CD4-positive, alpha-beta T cell treated with Interleukin-10 for 1 hour (primary cell): ENCODE measurements around the gene PRDX5.

Experiments used
- DNase-seq: peaks from one replicate; pipeline ENCODE4 v3.0.0-alpha.2; 2020

Gene PRDX5

GRCh38 chr11:64290352-64291261 lies 27.3 kb upstream of the PRDX5 start:
- DNase-seq = no peak

GRCh38 chr11:64291262-64291751 lies 26.6 kb upstream of the PRDX5 start, which contains the start of gene KCNK4:
TSS of gene KCNK4 (plus strand) at chr11:64291302. CDS start at chr11:64293019, 1,717 bp downstream.
- no peak for DNase-seq

GRCh38 chr11:64291752-64292459 lies 26.0 kb upstream of the PRDX5 start:
- no peak for DNase-seq

- DNase-seq = no peak
Measured at GRCh38 chr11:64292460-64293254, 25.3 kb upstream of the PRDX5 start.

GRCh38 chr11:64294774-64295173 lies 23.1 kb upstream of the PRDX5 start:
- DNase-seq = no peak

- DNase-seq = no peak
Measured at GRCh38 chr11:64295760-64296159, 22.2 kb upstream of the PRDX5 start.

GRCh38 chr11:64296236-64296635 lies 21.7 kb upstream of the PRDX5 start:
- DNase-seq = no peak

GRCh38 chr11:64296830-64297698 lies 20.9 kb upstream of the PRDX5 start:
- DNase-seq = no peak

- DNase-seq = no peak
Measured at GRCh38 chr11:64297699-64298358, 20.1 kb upstream of the PRDX5 start.

GRCh38 chr11:64298966-64299846 lies 18.7 kb upstream of the PRDX5 start:
- DNase-seq = no peak

- no peak for DNase-seq
Measured at GRCh38 chr11:64299847-64300648, 17.9 kb upstream of the PRDX5 start, which contains the start of gene CATSPERZ. TSS of gene CATSPERZ (plus strand) at chr11:64300358. CDS start at chr11:64300411, 53 bp downstream.

- no peak for DNase-seq
Measured at GRCh38 chr11:64303109-64304031, 14.6 kb upstream of the PRDX5 start.

GRCh38 chr11:64304032-64304315 lies 13.9 kb upstream of the PRDX5 start:
- no peak for DNase-seq

GRCh38 chr11:64304316-64305072 lies 13.4 kb upstream of the PRDX5 start:
- peak; percentile 92 for DNase-seq

GRCh38 chr11:64305075-64305690 lies 12.7 kb upstream of the PRDX5 start, which contains the start of gene ESRRA:
TSS of gene ESRRA (plus strand) at chr11:64305524. CDS start at chr11:64307180, 1,656 bp downstream.
- peak; percentile 98 for DNase-seq

GRCh38 chr11:64305691-64306562 lies 12.0 kb upstream of the PRDX5 start:
- peak; percentile 79 for DNase-seq
